IMR-90 (cell line): ENCODE measurements around the gene OGFOD3. TPM values are rescaled to one million over a fixed set of nuclear protein-coding genes. Genes with fewer than 3 reads are reported as not detected.

Experiments
- ATAC-seq: fragments of 200-7000 bp; cut with Tn5 transposase; 2 replicates; pipeline ENCODE4 v1.9.1; 2020; ENCODE audit warnings: low read depth, mild to moderate bottlenecking, moderate library complexity
- BruUV-seq: library from RNA; stranded (reverse); fragments of 400-500 nt; replicated peaks from 2 replicates; lab custom pipeline; 2021; lab: Mats Ljungman, UMichigan
- CTCF ChIA-PET: fragments of 300-600 bp; formaldehyde crosslinking; extraction: SDS; loops from one replicate; lab custom pipeline; 2021; ENCODE audit warnings: antibody characterized with exemption; lab: Yijun Ruan, JAX
- POLR2A ChIA-PET: fragments of 300-600 bp; sonication (Branson Sonifier 250); formaldehyde crosslinking; loops from one replicate; lab custom pipeline; 2022; ENCODE audit warnings: antibody characterized with exemption; ENCODE audit not compliant: unreplicated experiment; lab: Charles Lee
- DNase-seq: peaks from one replicate; pipeline ENCODE4 v3.0.0; 2013
- H2AFZ ChIP-seq: replicated peaks from 2 replicates; pipeline ENCODE3; 2013; ENCODE audit warnings: low read length, mild to moderate bottlenecking; ENCODE audit not compliant: poor library complexity
- H2AK5ac ChIP-seq: 2 replicates; pipeline ENCODE4 v1.6.1; 2013; ENCODE audit warnings: low read depth, low read length, inconsistent platforms
- H2AK9ac ChIP-seq: replicated peaks from 2 replicates; pipeline ENCODE3; 2013; ENCODE audit warnings: mild to moderate bottlenecking, low read depth, low read length, moderate library complexity; ENCODE audit not compliant: poor library complexity
- H2BK120ac ChIP-seq: 2 replicates; pipeline ENCODE4 v1.6.1; 2013; ENCODE audit warnings: low read depth, low read length, inconsistent platforms
- H2BK15ac ChIP-seq: 3 replicates; pipeline ENCODE4 v1.6.1; 2013; ENCODE audit warnings: low read depth, low read length, inconsistent platforms
- H2BK20ac ChIP-seq: 2 replicates; pipeline ENCODE4 v1.6.1; 2013; ENCODE audit warnings: low read depth, mild to moderate bottlenecking, inconsistent platforms, low read length, moderate library complexity
- H2BK5ac ChIP-seq: 2 replicates; pipeline ENCODE4 v1.6.1; 2013; ENCODE audit warnings: mild to moderate bottlenecking, low read depth, low read length, inconsistent platforms; ENCODE audit not compliant: poor library complexity, severe bottlenecking
- H3K14ac ChIP-seq: replicated peaks from 2 replicates; pipeline ENCODE4 v1.6.1; 2013; ENCODE audit warnings: low read depth, low read length, inconsistent platforms
- H3K18ac ChIP-seq: 2 replicates; pipeline ENCODE4 v1.6.1; 2013; ENCODE audit warnings: low read depth, low read length, control low read depth
- H3K23ac ChIP-seq: 2 replicates; pipeline ENCODE4 v1.6.1; 2013; ENCODE audit warnings: low read depth, low read length, inconsistent platforms
- H3K27ac ChIP-seq: 2 replicates; pipeline ENCODE4 v1.5.1; 2013; ENCODE audit warnings: mild to moderate bottlenecking, control low read depth, low read length; ENCODE audit not compliant: insufficient read depth
- H3K27me3 ChIP-seq: 2 replicates; pipeline ENCODE4 v1.6.1; 2013; ENCODE audit warnings: low read length; ENCODE audit not compliant: control insufficient read depth, insufficient read depth
- H3K36me3 ChIP-seq: 2 replicates; pipeline ENCODE4 v1.6.1; 2013; ENCODE audit warnings: low read length, mixed read lengths; ENCODE audit not compliant: control insufficient read depth, insufficient read depth
- H3K4ac ChIP-seq: 2 replicates; pipeline ENCODE4 v1.6.1; 2013; ENCODE audit warnings: low read depth, low read length, inconsistent platforms
- H3K4me1 ChIP-seq: 2 replicates; pipeline ENCODE4 v1.6.1; 2013; ENCODE audit warnings: low read length, mixed read lengths; ENCODE audit not compliant: control insufficient read depth, insufficient read depth
- H3K4me2 ChIP-seq: 2 replicates; pipeline ENCODE4 v1.6.1; 2013; ENCODE audit warnings: low read depth, mild to moderate bottlenecking, control low read depth, low read length, moderate library complexity
- H3K4me3 ChIP-seq: 2 replicates; pipeline ENCODE4 v1.5.1; 2013; ENCODE audit warnings: low read depth, mild to moderate bottlenecking, control low read depth, low read length, moderate library complexity; ENCODE audit not compliant: insufficient read depth
- H3K56ac ChIP-seq: 2 replicates; pipeline ENCODE4 v1.6.1; 2013; ENCODE audit warnings: low read length, inconsistent platforms; ENCODE audit not compliant: insufficient read depth; ENCODE audit errors: extremely low read depth
- H3K79me1 ChIP-seq, 2 experiments: 2 replicates each; pipeline ENCODE4 v1.6.1; 2013; ENCODE audit warnings: low read length in 2 of 2, inconsistent platforms in 1 of 2, low read depth in 1 of 2
- H3K9ac ChIP-seq: 2 replicates; pipeline ENCODE4 v1.6.1; 2013; ENCODE audit warnings: low read depth, low read length, control low read depth
- H3K9me1 ChIP-seq: 2 replicates; pipeline ENCODE4 v1.6.1; 2013; ENCODE audit warnings: low read length, inconsistent platforms; ENCODE audit not compliant: insufficient read depth
- H3K9me3 ChIP-seq: 2 replicates; pipeline ENCODE4 v1.6.1; 2013; ENCODE audit warnings: low read length; ENCODE audit not compliant: control insufficient read depth, insufficient read depth
- H4K20me1 ChIP-seq: 2 replicates; pipeline ENCODE4 v1.6.1; 2013; ENCODE audit warnings: low read length, inconsistent platforms; ENCODE audit not compliant: insufficient read depth
- H4K5ac ChIP-seq: 2 replicates; pipeline ENCODE4 v1.6.1; 2013; ENCODE audit warnings: mild to moderate bottlenecking, low read depth, low read length, control low read depth
- H4K8ac ChIP-seq, 2 experiments: 2 replicates each; pipeline ENCODE4 v1.6.1; 2013; ENCODE audit warnings: low read depth in 2 of 2, low read length in 2 of 2, control low read depth in 1 of 2, inconsistent platforms in 1 of 2
- H4K91ac ChIP-seq: 2 replicates; pipeline ENCODE4 v1.6.1; 2013; ENCODE audit warnings: low read depth, low read length, inconsistent platforms; ENCODE audit not compliant: insufficient read depth
- BHLHE40 ChIP-seq: fragments of 150-350 bp; IDR thresholded peaks from 2 replicates; pipeline ENCODE4 v1.6.1; 2016; ENCODE audit warnings: mild to moderate bottlenecking, low read depth, low read length
- CEBPB ChIP-seq: IDR thresholded peaks from 2 replicates; pipeline ENCODE4 v1.6.1; 2012; ENCODE audit warnings: low read depth, low read length, improper control_type of control experiment
- CHD1 ChIP-seq: IDR thresholded peaks from 2 replicates; pipeline ENCODE4 v1.6.1; 2012; ENCODE audit warnings: low read depth, low read length, improper control_type of control experiment
- CTCF ChIP-seq: conservative IDR thresholded peaks from 2 replicates; pipeline ENCODE4 v1.5.1; 2012; ENCODE audit warnings: mild to moderate bottlenecking, low read depth, low read length, improper control_type of control experiment
- ELK1 ChIP-seq: fragments of 150-350 bp; IDR thresholded peaks from 2 replicates; pipeline ENCODE4 v1.6.1; 2016; ENCODE audit warnings: low read depth, mild to moderate bottlenecking, low read length, moderate library complexity, borderline replicate concordance
- FOS ChIP-seq: fragments of 150-350 bp; IDR thresholded peaks from 2 replicates; pipeline ENCODE4 v1.6.1; 2016; ENCODE audit warnings: low read depth, low read length
- MAFK ChIP-seq: IDR thresholded peaks from 2 replicates; pipeline ENCODE4 v1.6.1; 2012; ENCODE audit warnings: low read depth, low read length, improper control_type of control experiment
- MAZ ChIP-seq: IDR thresholded peaks from 2 replicates; pipeline ENCODE4 v1.6.1; 2012; ENCODE audit warnings: low read depth, mild to moderate bottlenecking, low read length, improper control_type of control experiment, moderate library complexity, borderline replicate concordance
- MXI1 ChIP-seq: IDR thresholded peaks from 2 replicates; pipeline ENCODE4 v1.6.1; 2012; ENCODE audit warnings: low read depth, mild to moderate bottlenecking, low read length, moderate library complexity, borderline replicate concordance
- NFE2L2 ChIP-seq: fragments of 150-350 bp; IDR thresholded peaks from 2 replicates; pipeline ENCODE4 v1.6.1; 2016; ENCODE audit warnings: low read depth, mild to moderate bottlenecking, low read length
- POLR2A ChIP-seq: IDR thresholded peaks from 2 replicates; pipeline ENCODE4 v1.6.1; 2012; ENCODE audit warnings: mild to moderate bottlenecking, low read depth, low read length
- RAD21 ChIP-seq: IDR thresholded peaks from 2 replicates; pipeline ENCODE4 v1.6.1; 2012; ENCODE audit warnings: low read length, improper control_type of control experiment
- RCOR1 ChIP-seq: IDR thresholded peaks from 2 replicates; pipeline ENCODE4 v1.6.1; 2012; ENCODE audit warnings: mild to moderate bottlenecking, low read length, improper control_type of control experiment; ENCODE audit not compliant: insufficient replicate concordance
- RFX5 ChIP-seq: IDR thresholded peaks from 2 replicates; pipeline ENCODE4 v1.8.0; 2012; ENCODE audit warnings: low read depth, mild to moderate bottlenecking, low read length, moderate library complexity
- SMC3 ChIP-seq: fragments of 150-350 bp; IDR thresholded peaks from 2 replicates; pipeline ENCODE4 v1.6.1; 2016; ENCODE audit warnings: low read depth, mild to moderate bottlenecking, antibody characterized with exemption, low read length, moderate library complexity
- USF2 ChIP-seq: fragments of 150-350 bp; IDR thresholded peaks from 2 replicates; pipeline ENCODE4 v1.6.1; 2017; ENCODE audit warnings: mild to moderate bottlenecking, antibody characterized with exemption, low read length, low read depth
- WGBS, 2 experiments: methylation state at CpG; one replicate each; pipeline versions ENCODE4 v1.1.5 to v1.1.7; 2013; ENCODE audit warnings: missing lambda C conversion rate in 2 of 2; ENCODE audit not compliant: insufficient read length in 1 of 2; ENCODE audit errors: extremely low coverage in 2 of 2; 5-methylcytosine and 5-hydroxymethylcytosine counted together
- dilution Hi-C: fragments of 300-500 bp; cut with HindIII; formaldehyde crosslinking; loops from one replicate; pipeline ENCODE4 v1.14.3; 2018; ENCODE audit warnings: low sequenced_read_pairs; ENCODE audit not compliant: unreplicated experiment
- in situ Hi-C: fragments of 300-500 bp; cut with MboI; formaldehyde crosslinking; loops from 3 replicates; pipeline ENCODE4 v1.14.3; 2019; ENCODE audit warnings: low sequenced_read_pairs, inconsistent platforms, mixed read lengths
- intact Hi-C: fragments of 100-400 bp; cut with micrococcal nuclease; formaldehyde crosslinking; loops from 2 replicates; pipeline ENCODE4 v1.10.0; 2022
- polyA plus RNA-seq, 3 experiments: library from polyadenylated mRNA; depleted of rRNA; stranded (reverse); fragments of >200 nt; gene quantifications; 2 replicates each; pipeline ENCODE4 v1.2.3, GENCODE V29; 2012; ENCODE audit warnings: low replicate concordance in 1 of 3
- total RNA-seq: library from RNA; depleted of rRNA; stranded (reverse); fragments of >200 nt; gene quantifications from 2 replicates; pipeline ENCODE4 v1.2.3, GENCODE V29; 2012

OGFOD3 gene
- total and polyA plus RNA-seq, 2 of the 4 experiments (the other 2 are of a cell fraction) = 25.3 to 33.4 TPM

- Histone ChIP-seq H3K9me3 (no peaks in the 10 kb centered on the region), H3K4ac (no peak overlapping the region), H2BK15ac (no peak overlapping the region), H3K27ac (no peak overlapping the region), H3K9ac (no peak overlapping the region), H3K56ac (no peak overlapping the region), H2BK20ac (no peak overlapping the region), H4K20me1 (no peaks in the 10 kb centered on the region), H3K36me3 (no peaks in the 10 kb centered on the region), H4K5ac (no peak overlapping the region), H3K4me3 (no peak overlapping the region), H3K14ac (no peak overlapping the region), H2BK5ac (no peak overlapping the region), H3K4me1 (peaks cover under 1% of the 10 kb centered on the region; the same call in 1 of the 2 replicates), H3K23ac (no peak overlapping the region), H3K79me1 (no peaks in the 10 kb centered on the region), H4K8ac (no peak overlapping the region), H2AK5ac (no peak overlapping the region), H3K18ac (no peak overlapping the region), H2AK9ac (no peak overlapping the region), H4K91ac (no peak overlapping the region), H2AFZ (no peak overlapping the region), H3K27me3 (peaks cover 65% of the 10 kb centered on the region), H3K4me2 (no peak overlapping the region), H3K9me1 (no peaks in the 10 kb centered on the region; the same call in 1 of the 2 replicates), H2BK120ac (no peak overlapping the region)
- 86% methylated on average over 7 of the region's 16 CpGs; no CpG with 5 or more reads in 1 of the 2 experiments for WGBS, 2 experiments
- dilution Hi-C loops = no loop called here
- no peak for ATAC-seq
- intact Hi-C loops = no loop called here
- DNase-seq = no peak
- in situ Hi-C loops = no loop called here
- CTCF ChIA-PET = no interaction called here
- TF ChIP-seq BHLHE40 = no peak
- no peak for TF ChIP-seq CTCF
- no peak for TF ChIP-seq NFE2L2
- TF ChIP-seq MXI1 = no peak
- no peak for TF ChIP-seq USF2
- no peak for TF ChIP-seq RAD21
- no peak for TF ChIP-seq MAZ
- no peak for TF ChIP-seq POLR2A
- no peak for TF ChIP-seq MAFK
- TF ChIP-seq RCOR1 = no peak
- no peak for TF ChIP-seq CEBPB
- no peak for TF ChIP-seq SMC3
- TF ChIP-seq CHD1 = no peak
- TF ChIP-seq FOS = no peak
- no peak for TF ChIP-seq ELK1
- no peak for TF ChIP-seq RFX5
- POLR2A ChIA-PET = no interaction called here
- no TSS peak for BruUV-seq
These were observed 42.2 kb downstream of the OGFOD3 start for GRCh38 chr17:82376042-82376730.
